Hepatocyte (in vitro differentiated cells): ENCODE measurements around the gene HOXA6.

Experiments used
- CTCF ChIP-seq: fragments of 200-600 bp; sonication (generic); IDR thresholded peaks from 2 replicates; pipeline ENCODE4 v1.5.1; 2016; ENCODE audit warnings: antibody characterized with exemption, mild to moderate bottlenecking; ENCODE audit not compliant: poor library complexity
- EZH2 ChIP-seq: fragments of 200-600 bp; sonication (generic); IDR thresholded peaks from 2 replicates; pipeline ENCODE4 v1.6.1; 2016; ENCODE audit warnings: antibody characterized with exemption, mild to moderate bottlenecking, borderline replicate concordance

GRCh38 chr7:27145165-27145913 is 2.2 kb downstream of the HOXA6 start:
- TF ChIP-seq CTCF (no peak), EZH2 (no peak)
